ENCODE results near the gene ZNF625.
"Not testable (repeated sequence)": the region's sequence is repeated elsewhere in the genome, so short reads cannot be mapped to it uniquely, and the experiment has no call there.

ZNF625 gene

DNA sequence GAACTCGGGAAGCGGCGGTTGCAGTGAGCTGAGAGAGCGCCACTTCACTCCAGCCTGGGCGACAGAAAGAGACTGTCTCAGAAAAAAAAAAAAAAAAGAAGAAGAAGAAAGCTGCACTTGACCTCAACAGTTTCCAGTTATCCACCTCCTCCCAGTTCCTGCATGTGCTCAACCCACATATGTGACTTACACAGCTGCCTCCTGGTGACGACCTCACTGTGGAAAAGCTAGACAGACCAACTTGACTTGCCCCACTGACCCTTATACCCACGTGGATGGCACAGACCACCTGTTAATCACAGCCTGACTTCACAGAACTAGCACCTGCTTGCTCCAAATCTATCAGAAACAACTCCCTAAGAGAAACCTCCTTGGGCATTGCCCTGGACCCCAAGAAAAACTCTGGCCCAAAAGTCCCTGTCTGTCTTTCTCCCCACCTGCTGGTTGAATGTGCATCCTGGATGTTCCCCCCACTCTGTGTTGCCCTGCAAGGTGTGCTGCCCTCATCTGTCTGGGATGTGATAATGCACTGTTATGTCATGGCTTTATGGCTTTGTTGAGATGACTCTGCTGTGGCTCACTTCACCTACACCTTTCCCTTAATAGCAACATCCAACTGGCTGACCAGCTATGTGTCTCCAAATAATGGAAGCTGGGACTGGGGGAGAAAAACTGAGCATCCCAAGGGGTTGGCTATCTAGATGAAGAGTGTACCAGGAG, 19.2 kb downstream of the ZNF625 start:
- no peak for DNase-seq (ENCODE audit: low read depth in 3 of 3)

- DNase-seq (ENCODE audit: low read depth in 3 of 3): no peak
These were observed 23.5 kb downstream of the ZNF625 start for GRCh38 chr19:12133069-12133468.

GRCh38 chr19:12126707-12127106, 29.8 kb downstream of the ZNF625 start:
- no peak for DNase-seq (ENCODE audit: low read depth in 3 of 3)

DNA sequence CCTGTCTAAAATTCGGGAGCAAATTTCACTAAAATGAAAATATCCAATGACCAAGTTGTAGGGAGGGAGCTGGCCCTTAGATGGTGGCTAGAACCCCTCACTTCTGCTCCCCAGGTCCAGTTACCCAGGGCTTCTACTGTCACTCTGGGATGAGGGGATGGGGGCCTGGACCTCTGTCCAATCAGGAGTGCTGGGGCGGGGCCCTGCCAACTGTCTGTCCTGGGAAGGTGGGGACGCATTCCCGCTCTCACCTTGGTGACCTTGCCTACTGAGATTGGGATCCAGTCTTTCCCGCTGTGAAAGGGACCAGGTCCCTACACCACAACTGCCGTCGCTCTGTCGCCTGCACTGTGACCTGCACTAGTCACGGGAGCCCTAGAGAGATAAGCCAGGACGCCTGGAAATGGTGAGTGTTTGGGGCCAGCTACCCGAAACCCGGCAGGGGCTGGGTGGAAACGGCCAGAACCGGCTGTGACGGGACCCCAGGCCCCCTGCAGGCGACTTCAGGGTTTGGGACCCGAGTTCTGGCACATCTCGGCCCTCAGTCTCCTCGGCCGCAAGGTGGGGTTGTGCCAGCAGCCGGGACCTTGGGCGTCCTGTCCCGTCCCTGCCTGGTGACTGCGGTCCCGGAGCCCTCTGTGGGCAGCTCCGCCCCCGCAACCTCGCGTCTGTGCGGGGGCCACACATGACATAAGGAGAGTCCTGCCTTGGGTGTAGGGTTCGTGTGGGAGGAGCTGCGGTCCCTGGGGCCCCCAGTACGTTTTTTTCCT, 39.1 kb downstream of the ZNF625 start:
- no peak for DNase-seq (ENCODE audit: low read depth in 3 of 3)

- DNase-seq (ENCODE audit: low read depth in 3 of 3): no peak
These were observed 43.4 kb downstream of the ZNF625 start for GRCh38 chr19:12113121-12113520.

- no peak for DNase-seq (ENCODE audit: low read depth in 3 of 3)
These were observed 43.8 kb downstream of the ZNF625 start for GRCh38 chr19:12112701-12113100.

GRCh38 chr19:12111943-12112637, 44.4 kb downstream of the ZNF625 start:
- DNase-seq (ENCODE audit: low read depth in 3 of 3): no peak

DNA sequence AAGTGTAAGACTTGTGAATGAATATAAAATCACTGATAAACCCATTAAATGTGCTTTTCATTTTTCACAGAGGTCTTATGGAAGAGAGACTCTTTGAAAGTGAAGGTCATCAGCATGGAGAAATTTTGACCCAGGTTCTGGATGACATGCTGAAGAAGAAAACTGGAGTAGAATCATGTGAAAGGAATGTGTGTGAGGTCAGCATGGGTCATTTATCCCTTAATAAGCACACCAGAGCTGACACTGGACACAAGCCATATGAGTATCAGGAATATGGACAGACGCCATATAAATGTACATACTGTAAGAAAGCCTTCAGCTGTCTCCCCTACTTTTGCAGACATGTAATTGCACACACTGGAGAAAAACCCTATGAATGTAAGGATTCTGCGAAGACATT, 45.4 kb downstream of the ZNF625 start:
- no peak for DNase-seq (ENCODE audit: low read depth in 3 of 3)

DNA sequence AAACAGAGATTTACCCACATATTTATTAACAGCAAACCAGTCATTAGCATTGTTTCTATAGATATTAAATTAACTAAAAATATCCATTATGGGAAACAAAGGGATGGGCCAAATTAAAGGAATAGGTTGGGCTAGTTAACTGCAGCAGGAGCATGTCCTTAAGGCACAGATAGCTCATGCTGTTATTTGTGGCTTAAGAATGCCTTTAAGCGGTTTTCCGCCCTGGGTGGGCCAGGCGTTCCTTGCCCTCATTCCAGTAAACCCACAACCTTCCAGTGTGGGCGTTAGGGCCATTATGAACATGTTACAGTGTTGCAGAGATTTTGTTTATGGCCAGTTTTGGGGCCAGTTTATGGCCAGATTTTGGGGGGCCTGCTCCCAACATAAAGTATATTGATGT, 52.6 kb downstream of the ZNF625 start:
- DNase-seq (ENCODE audit: low read depth in 3 of 3): not testable (repeated sequence)

DNA sequence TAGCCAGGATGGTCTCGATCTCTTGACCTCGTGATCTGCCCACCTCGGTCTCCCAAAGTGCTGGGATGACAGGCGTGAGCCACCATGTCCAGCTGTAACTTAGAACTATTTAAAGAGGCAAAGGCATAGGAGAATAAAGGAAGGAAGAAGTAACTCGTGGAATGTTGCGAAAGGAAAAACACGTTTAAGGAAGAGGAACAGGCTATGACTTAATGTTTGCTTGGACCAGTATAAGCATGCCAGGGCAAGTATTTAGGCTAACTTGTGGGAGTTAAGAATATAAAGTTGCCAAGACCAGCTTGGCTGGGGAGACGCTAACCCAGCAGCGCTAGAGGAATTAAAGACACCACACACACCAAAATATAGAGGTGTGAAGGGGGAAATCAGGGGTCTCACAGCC, 58.5 kb downstream of the ZNF625 start:
- DNase-seq (ENCODE audit: low read depth in 3 of 3): no peak

DNA sequence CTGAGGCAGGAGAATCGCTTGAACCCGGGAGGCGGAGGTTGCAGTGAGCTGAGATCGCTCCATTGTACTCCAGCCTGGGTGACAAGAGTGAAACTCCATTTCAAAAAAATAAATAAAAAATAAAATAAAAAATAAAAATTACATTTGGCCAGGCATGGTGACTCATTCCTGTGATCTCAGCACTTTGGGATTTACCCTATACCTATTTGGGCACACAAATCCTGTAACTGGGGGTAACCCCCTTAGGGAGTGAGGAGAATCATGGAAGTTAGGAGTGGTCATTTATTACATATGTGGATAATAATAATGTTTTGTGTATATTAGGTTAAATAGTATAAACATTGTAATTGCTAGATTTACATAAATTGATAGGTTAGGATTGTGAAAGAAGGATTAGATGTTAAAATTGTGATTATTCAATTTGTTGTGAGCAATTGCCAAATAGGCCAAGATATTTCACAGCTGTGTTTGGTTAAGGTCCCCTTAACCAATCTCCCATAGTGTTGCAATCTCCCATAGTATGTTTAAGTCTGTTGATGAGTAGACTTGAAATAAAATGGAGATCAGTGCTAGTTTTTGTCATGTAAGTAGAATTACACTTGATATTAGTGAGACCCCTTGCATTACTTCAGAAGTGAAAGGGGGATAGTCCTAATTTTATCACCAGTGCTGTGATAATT, 61.3 kb downstream of the ZNF625 start:
- no peak for DNase-seq (ENCODE audit: low read depth in 3 of 3)
